Smooth muscle cell (in vitro differentiated cells): Measurements from ENCODE around the gene LRP1-AS. TPM values are rescaled to one million over a fixed set of nuclear protein-coding genes. Genes with fewer than 3 reads are reported as not detected.

Source experiments
- DNase-seq: peaks from one replicate; lab custom pipeline; 2025; ENCODE audit not compliant: unreplicated experiment; lab: John Stamatoyannopoulos, UW
- H2AFZ ChIP-seq: fragments of 200-600 bp; sonication (generic); 2 replicates; pipeline ENCODE4 v1.6.0; 2016; ENCODE audit warnings: antibody characterized with exemption, low read depth, mild to moderate bottlenecking
- H3F3A ChIP-seq: fragments of 200-600 bp; sonication (generic); 2 replicates; pipeline ENCODE4 v1.6.0; 2017; ENCODE audit warnings: antibody characterized with exemption, low read depth
- H3K27ac ChIP-seq: fragments of 200-600 bp; sonication (generic); 2 replicates; pipeline ENCODE4 v1.5.1; 2016; ENCODE audit warnings: low read depth, mild to moderate bottlenecking
- H3K27me3 ChIP-seq: fragments of 200-600 bp; sonication (generic); 2 replicates; pipeline ENCODE4 v1.6.1; 2016; ENCODE audit warnings: low read depth, mild to moderate bottlenecking
- H3K36me3 ChIP-seq: fragments of 200-600 bp; sonication (generic); 2 replicates; pipeline ENCODE4 v1.5.1; 2016; ENCODE audit warnings: low read depth
- H3K4me1 ChIP-seq: fragments of 200-600 bp; sonication (generic); 2 replicates; pipeline ENCODE4 v1.5.1; 2016; ENCODE audit warnings: low read depth
- H3K4me2 ChIP-seq: fragments of 200-600 bp; sonication (generic); 2 replicates; pipeline ENCODE4 v1.6.0; 2016; ENCODE audit warnings: mild to moderate bottlenecking
- H3K4me3 ChIP-seq: fragments of 200-600 bp; sonication (generic); 2 replicates; pipeline ENCODE4 v1.5.1; 2016; ENCODE audit warnings: mild to moderate bottlenecking
- H3K79me2 ChIP-seq: fragments of 200-600 bp; sonication (generic); 2 replicates; pipeline ENCODE4 v1.6.0; 2016; ENCODE audit warnings: low read depth, mild to moderate bottlenecking
- H3K9ac ChIP-seq: fragments of 200-600 bp; sonication (generic); 2 replicates; pipeline ENCODE4 v1.6.0; 2016; ENCODE audit warnings: low read depth
- H3K9me3 ChIP-seq: fragments of 200-600 bp; sonication (generic); replicated peaks from 2 replicates; pipeline ENCODE4 v1.5.1; 2016; ENCODE audit warnings: low read depth
- H4K20me1 ChIP-seq: fragments of 200-600 bp; sonication (generic); 2 replicates; pipeline ENCODE4 v1.6.0; 2016; ENCODE audit warnings: low read depth
- WGBS: methylation state at CpG from one replicate; pipeline ENCODE4 v1.1.7; 2016; ENCODE audit warnings: low lambda C conversion rate; 5-methylcytosine and 5-hydroxymethylcytosine counted together
- polyA plus RNA-seq: library from polyadenylated mRNA; unstranded; fragments of >200 nt; fragmentation: Nextera tagmentation; extraction: Ambion mirVana; gene quantifications from 2 replicates; pipeline ENCODE4 v1.2.1, GENCODE V29; 2016
- total RNA-seq: library from RNA; depleted of rRNA; stranded (reverse); fragments of >200 nt; gene quantifications from 2 replicates; pipeline ENCODE4 v1.2.3, GENCODE V29; 2014
- TF ChIP-seq, protein P1 (sequence below): fragments of 200-600 bp; sonication (generic); IDR thresholded peaks from 2 replicates; pipeline ENCODE4 v1.5.1; 2017; ENCODE audit warnings: borderline replicate concordance, mild to moderate bottlenecking, antibody characterized with exemption; ENCODE audit not compliant: insufficient read depth, poor library complexity, severe bottlenecking

LRP1-AS gene
- total and polyA plus RNA-seq, 2 experiments from 2014 or later = not detected

DNA sequence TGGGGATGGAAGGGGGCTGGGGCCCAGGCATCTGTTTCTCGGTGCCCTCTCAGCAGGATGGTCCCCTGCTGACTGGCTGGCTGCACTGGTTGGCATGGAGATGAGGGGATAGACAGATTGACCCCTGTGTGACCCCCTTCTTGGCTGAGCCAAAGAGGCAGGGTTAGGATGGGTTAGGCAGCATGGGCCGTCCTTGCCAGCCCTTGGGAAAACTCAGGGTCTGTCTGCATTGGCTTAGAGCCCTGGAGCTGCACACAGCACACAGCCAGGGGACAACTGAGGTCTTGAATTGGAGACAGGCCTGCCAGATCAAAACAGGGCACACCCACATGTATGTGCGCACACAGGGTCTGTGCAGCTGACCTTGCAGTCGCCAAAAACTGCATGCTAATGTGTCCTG, 11.2 kb upstream of the LRP1-AS start:
- Histone ChIP-seq H2AFZ (no peak overlapping the region), H3K4me3 (no peak overlapping the region), H3K79me2 (peaks cover 5% of the 10 kb centered on the region), H3K4me2 (no peak overlapping the region), H3K27me3 (no peaks in the 10 kb centered on the region), H3K9me3 (no peaks in the 10 kb centered on the region), H4K20me1 (peaks cover 93% of the 10 kb centered on the region), H3K4me1 (no peaks in the 10 kb centered on the region), H3K36me3 (peaks cover 7% of the 10 kb centered on the region), H3F3A (no peaks in the 10 kb centered on the region), H3K27ac (no peak overlapping the region), H3K9ac (no peak overlapping the region)
- TF ChIP-seq, protein P1, sequence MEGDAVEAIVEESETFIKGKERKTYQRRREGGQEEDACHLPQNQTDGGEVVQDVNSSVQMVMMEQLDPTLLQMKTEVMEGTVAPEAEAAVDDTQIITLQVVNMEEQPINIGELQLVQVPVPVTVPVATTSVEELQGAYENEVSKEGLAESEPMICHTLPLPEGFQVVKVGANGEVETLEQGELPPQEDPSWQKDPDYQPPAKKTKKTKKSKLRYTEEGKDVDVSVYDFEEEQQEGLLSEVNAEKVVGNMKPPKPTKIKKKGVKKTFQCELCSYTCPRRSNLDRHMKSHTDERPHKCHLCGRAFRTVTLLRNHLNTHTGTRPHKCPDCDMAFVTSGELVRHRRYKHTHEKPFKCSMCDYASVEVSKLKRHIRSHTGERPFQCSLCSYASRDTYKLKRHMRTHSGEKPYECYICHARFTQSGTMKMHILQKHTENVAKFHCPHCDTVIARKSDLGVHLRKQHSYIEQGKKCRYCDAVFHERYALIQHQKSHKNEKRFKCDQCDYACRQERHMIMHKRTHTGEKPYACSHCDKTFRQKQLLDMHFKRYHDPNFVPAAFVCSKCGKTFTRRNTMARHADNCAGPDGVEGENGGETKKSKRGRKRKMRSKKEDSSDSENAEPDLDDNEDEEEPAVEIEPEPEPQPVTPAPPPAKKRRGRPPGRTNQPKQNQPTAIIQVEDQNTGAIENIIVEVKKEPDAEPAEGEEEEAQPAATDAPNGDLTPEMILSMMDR = no peak
- WGBS = 95% methylated on average over 4 of the region's 4 CpGs
- DNase-seq = no peak

DNA sequence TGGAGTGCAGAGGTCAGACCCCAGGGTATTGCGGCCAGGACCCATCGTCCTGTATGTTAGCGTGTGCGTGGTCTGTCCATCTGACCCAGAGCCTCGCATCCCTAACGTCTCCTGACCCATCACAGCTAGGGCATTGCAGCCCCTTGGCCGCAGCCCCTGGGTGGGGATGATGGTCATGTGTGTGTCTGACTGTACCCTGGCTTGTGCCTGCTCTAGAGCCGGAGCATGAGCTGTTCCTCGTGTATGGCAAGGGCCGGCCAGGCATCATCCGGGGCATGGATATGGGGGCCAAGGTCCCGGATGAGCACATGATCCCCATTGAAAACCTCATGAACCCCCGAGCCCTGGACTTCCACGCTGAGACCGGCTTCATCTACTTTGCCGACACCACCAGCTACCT, 10.8 kb upstream of the LRP1-AS start:
- H3K36me3 ChIP-seq = peaks cover 6% of the 10 kb centered on the region
- no peaks in the 10 kb centered on the region for H3K27me3 ChIP-seq
- H3K4me2 ChIP-seq = no peak overlapping the region
- TF ChIP-seq, protein P1 = no peak
- no peak overlapping the region for H3K27ac ChIP-seq
- no peaks in the 10 kb centered on the region for H3K9me3 ChIP-seq
- no peak overlapping the region for H3K9ac ChIP-seq
- peaks cover 5% of the 10 kb centered on the region for H3K79me2 ChIP-seq
- WGBS = 96% methylated on average over 16 of the region's 16 CpGs
- no peaks in the 10 kb centered on the region for H3K4me1 ChIP-seq
- H3F3A ChIP-seq = no peaks in the 10 kb centered on the region
- H4K20me1 ChIP-seq = peaks cover 96% of the 10 kb centered on the region
- DNase-seq = no peak
- H2AFZ ChIP-seq = no peak overlapping the region
- no peak overlapping the region for H3K4me3 ChIP-seq

DNA sequence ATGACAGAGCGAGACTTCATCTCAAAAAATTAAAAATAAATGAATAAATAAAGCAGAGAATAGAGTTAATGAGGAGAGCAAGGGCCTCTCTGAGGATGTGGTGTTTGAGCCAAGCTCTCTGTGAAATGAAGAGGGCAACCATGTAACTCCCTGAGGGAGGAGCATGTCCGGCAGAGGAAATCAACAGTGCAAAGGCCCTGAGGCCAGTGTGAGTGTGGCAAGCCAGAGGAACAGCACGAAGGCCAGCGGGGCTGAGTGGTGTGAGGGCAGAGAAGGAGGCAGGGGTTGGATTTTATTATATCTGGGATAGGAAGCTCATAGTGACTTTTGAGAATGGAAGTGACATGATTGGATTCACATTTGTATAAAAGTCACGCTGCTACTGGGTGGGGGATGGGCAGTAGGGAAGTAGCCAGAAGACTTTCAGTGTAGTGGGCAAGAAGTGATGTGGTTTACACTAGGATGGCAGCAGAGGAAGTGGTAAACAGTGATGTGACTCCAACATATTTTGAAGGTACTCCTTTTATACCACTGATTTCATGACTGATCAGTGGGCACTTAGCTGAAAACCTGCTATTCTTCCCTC, 10.3 kb upstream of the LRP1-AS start:
- H3K4me2 ChIP-seq = no peak overlapping the region

More for the DNA sequence above, 10.3 kb upstream of the LRP1-AS start:
- Histone ChIP-seq H3K4me1 (no peaks in the 10 kb centered on the region), H4K20me1 (peaks cover 96% of the 10 kb centered on the region), H3K9me3 (no peaks in the 10 kb centered on the region), H3K4me3 (no peak overlapping the region), H3K9ac (no peak overlapping the region), H3F3A (no peaks in the 10 kb centered on the region), H3K27ac (no peak overlapping the region), H3K79me2 (peaks cover 5% of the 10 kb centered on the region), H2AFZ (no peak overlapping the region), H3K27me3 (no peaks in the 10 kb centered on the region), H3K36me3 (peaks cover 6% of the 10 kb centered on the region)
- TF ChIP-seq, protein P1 = no peak
- DNase-seq = no peak
- WGBS = 98% methylated on average over 5 of the region's 5 CpGs
